GM21526 (cell line): ENCODE results near the gene HOMER1.

Experiments
- ATAC-seq: cut with Tn5 transposase; IDR thresholded peaks from one replicate; pipeline ENCODE4 v1.9.1; 2021; ENCODE audit warnings: moderate library complexity; ENCODE audit not compliant: unreplicated experiment, low FRiP score

The HOMER1 gene

GRCh38 chr5:79513704-79514390, at the start of gene HOMER1:
HOMER1 (minus strand) TSS chr5:79514134; CDS start chr5:79512774, 1,360 bp downstream.
- peak; percentile 46 for ATAC-seq

GRCh38 chr5:79563247-79563590, 49.3 kb upstream of the HOMER1 start:
- no peak for ATAC-seq

GRCh38 chr5:79562351-79563246, 48.7 kb upstream of the HOMER1 start:
- ATAC-seq, result no peak

- no peak for ATAC-seq
These were observed 47.6 kb upstream of the HOMER1 start for GRCh38 chr5:79561525-79561893.

- no peak for ATAC-seq
These were observed 47.0 kb upstream of the HOMER1 start for GRCh38 chr5:79560771-79561524.

- no peak for ATAC-seq
These were observed 41.5 kb upstream of the HOMER1 start for GRCh38 chr5:79555418-79555817.

GRCh38 chr5:79552984-79553383, 39.0 kb upstream of the HOMER1 start:
- no peak for ATAC-seq

GRCh38 chr5:79547982-79548381, 34.0 kb upstream of the HOMER1 start:
- ATAC-seq, result no peak

- ATAC-seq, result no peak
These were observed 33.5 kb upstream of the HOMER1 start for GRCh38 chr5:79547429-79547822.

GRCh38 chr5:79546782-79547428, 33.0 kb upstream of the HOMER1 start:
- no peak for ATAC-seq

- no peak for ATAC-seq
These were observed 30.2 kb upstream of the HOMER1 start for GRCh38 chr5:79544131-79544530.

GRCh38 chr5:79540939-79541338, 27.0 kb upstream of the HOMER1 start:
- no peak for ATAC-seq

- no peak for ATAC-seq
These were observed 22.4 kb upstream of the HOMER1 start for GRCh38 chr5:79536193-79536906.

GRCh38 chr5:79535477-79536192, 21.7 kb upstream of the HOMER1 start:
- ATAC-seq, result no peak

GRCh38 chr5:79529110-79529509, 15.2 kb upstream of the HOMER1 start:
- no peak for ATAC-seq

GRCh38 chr5:79527431-79527830, 13.5 kb upstream of the HOMER1 start:
- no peak for ATAC-seq

GRCh38 chr5:79526928-79527327, 13.0 kb upstream of the HOMER1 start:
- ATAC-seq, result no peak

- ATAC-seq, result no peak
These were observed 12.6 kb upstream of the HOMER1 start for GRCh38 chr5:79526493-79526892.

- ATAC-seq, result no peak
These were observed 7.2 kb upstream of the HOMER1 start for GRCh38 chr5:79521156-79521555.
